Stimulated activated CD4-positive, alpha-beta T cell treated with anti-CD3 and anti-CD28 coated beads, TNF-alpha, amount 100 ng/mL, for 4 hours (primary cell): ENCODE results near the gene S100A2.
"Not testable (repeated sequence)": the region's sequence is repeated elsewhere in the genome, so short reads cannot be mapped to it uniquely, and the experiment has no call there.

Experiments used
- DNase-seq, 3 experiments: peaks; one replicate each; pipeline ENCODE4 v3.0.0-alpha.2; 2020; ENCODE audit warnings: low read depth in 3 of 3

S100A2 gene

DNA sequence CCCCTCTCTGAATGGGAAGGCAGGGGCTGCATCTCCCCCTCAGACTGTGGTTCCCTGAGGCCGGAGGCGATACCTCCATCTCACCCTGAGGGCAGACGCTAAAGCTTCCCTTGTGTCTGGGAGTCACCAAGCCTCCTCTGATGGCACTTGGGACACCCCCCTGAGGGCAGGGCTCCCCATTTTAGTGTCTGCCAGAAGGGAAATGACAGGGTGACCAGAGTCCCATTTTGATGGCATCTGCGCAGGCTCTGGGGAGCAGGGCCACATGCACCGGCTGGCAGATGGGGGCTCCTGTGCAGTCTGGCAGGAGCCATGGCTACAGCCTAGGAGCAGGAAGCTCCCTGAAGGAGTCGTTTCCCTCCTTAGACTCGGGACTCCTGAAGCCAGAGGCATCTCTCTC lies 1.7 kb downstream of the S100A2 start:
- DNase-seq: no peak

DNA sequence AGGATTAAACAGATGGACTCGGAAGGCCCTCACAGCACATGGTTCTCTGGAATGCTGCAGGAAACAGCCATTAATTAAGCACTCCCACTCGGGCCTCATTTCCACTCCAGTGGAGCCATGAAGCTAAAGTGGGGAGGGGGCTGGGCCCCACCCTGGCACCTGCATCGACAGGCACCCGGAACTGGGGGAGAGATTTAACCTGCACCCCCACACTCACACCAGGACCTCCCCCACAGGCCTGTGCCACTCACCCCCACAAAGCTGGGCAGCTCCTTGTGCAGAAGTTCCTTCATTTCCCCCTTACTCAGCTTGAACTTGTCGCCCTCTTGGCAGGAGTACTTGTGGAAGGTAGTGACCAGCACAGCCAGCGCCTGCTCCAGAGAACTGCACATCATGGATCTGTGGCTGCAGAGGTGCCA lies 2.2 kb downstream of the S100A2 start:
- no peak for DNase-seq

DNA sequence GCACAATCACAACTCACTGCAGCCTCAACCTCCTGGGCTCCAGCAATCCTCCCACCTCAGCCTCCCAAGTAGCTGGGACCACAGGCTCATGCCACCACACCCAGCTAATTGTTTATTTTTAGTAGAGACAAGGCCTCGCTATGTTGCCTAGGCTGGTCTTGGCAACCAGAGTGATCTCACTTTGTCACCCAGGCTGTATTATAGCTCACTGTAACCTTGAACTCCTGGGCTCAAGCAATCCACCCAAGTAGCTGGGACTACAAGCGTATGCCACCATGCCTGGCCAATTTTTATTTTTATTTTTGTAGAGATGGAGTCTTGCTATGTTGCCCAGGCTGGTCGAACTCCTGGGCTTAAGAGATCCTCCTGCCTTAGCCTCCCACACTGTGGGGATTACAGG lies 3.6 kb downstream of the S100A2 start:
- not testable (repeated sequence) for DNase-seq

DNA sequence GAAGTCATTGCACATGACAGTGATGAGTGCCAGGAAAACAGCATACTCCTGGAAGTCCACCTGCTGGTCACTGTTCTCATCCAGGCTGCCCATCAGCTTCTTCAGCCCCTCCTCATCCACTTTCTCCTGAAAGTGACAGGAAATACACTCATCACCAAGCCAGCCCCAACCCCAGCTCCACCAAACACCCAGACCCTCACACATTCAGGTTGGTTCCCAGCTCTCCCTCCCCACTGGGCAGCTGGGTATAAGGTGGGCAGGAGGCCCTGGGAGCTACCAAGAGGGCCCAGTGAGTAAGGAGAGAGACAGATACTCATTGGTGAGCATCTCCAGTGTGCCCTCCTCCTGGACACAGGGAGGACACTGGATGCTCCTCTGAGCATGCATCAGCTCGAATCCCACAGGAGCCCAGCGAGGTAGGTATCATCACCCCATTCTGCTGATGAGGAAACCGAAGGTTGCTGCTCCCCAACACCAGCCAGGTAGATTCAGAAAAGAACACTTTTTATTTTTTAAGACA lies 4.1 kb downstream of the S100A2 start:
- no peak for DNase-seq

DNA sequence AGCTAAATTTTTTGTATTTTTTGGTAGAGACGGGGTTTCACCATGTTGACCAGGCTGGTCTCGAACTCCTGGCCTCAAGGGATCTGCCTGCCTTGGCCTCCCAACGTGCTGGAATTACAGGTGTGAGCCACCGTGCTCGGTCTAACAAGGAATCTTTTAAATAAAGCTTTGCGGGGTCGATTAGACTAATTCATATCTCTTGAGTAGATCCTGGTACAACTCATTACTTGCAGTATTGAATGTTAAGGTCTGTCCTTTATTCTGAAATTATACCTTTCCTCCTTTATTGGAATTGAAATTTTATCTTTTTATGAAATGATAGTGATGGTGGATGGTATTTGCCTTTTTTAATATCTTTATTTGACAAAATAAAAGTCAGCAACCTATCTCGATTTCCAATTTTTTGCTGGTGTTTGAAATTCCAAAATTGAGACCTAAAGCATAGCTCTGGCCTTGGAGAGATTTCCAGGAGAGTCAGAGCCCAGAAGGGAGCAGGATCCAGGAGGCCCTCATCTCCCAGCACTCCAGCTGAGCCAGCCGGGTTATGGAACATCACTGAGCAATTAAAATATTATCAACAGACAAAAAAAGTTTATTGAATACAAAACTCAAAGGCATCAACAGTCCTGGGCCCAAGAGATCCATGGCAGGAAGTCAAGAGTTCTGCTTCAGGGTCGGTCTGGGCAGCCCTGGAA lies 4.7 kb downstream of the S100A2 start:
- DNase-seq: no peak

DNA sequence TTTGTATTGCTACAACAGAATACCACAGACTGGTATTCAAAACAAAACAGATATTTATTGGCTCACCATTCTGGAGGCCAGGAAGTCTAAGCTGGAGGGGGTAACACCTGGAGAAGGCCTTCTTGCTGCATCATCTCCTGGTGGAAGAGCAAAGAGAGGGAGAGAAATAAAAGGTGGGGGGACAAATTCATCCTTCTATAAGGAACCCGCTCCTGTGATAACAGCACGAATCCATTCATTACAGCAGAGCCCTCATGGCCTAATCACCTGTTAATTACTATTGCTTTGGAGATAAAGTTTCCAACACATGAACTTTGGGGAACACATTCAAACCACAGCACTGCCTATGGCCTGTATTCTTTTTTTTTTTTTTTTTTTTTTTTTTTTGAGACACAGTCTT lies 5.4 kb downstream of the S100A2 start:
- DNase-seq: no peak

DNA sequence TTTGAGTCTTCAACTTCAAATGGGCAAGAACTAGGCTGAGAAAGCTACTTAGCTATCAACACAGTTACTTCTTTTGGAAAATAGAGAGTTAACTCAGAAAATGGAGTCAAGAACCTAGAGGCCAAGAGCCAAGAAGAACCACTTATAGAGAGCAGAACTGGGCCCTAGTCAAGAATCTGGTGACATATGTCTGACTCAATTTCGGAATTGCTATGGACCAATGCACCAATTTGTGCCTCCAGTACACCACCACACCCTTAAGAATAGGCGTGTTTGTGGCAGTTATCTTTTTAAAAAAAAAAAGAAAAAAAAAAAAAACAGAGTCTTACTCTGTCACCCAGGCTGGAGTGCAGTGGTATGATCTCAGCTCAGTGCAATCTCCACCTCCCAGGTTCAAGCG lies 7.8 kb downstream of the S100A2 start:
- DNase-seq: no peak

DNA sequence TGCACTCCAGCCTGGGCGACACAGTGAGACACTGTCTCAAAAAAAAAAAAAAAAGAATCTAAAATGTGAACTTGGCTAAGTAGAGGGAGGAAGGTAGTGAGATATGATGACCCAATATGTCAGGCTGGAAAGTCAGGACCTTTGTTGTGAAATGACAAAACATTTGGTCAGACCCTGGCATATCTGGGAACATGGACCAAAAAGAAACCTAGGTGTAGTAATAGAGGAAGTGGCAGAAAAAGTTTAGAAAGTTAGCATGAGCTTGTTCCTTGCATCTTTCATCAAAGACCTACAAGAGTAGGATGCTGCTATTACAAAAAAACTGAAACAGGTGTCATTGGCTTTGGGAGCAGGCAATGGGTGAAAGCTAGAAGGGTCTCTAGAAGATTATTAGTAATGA lies 9.3 kb downstream of the S100A2 start:
- no peak for DNase-seq

DNA sequence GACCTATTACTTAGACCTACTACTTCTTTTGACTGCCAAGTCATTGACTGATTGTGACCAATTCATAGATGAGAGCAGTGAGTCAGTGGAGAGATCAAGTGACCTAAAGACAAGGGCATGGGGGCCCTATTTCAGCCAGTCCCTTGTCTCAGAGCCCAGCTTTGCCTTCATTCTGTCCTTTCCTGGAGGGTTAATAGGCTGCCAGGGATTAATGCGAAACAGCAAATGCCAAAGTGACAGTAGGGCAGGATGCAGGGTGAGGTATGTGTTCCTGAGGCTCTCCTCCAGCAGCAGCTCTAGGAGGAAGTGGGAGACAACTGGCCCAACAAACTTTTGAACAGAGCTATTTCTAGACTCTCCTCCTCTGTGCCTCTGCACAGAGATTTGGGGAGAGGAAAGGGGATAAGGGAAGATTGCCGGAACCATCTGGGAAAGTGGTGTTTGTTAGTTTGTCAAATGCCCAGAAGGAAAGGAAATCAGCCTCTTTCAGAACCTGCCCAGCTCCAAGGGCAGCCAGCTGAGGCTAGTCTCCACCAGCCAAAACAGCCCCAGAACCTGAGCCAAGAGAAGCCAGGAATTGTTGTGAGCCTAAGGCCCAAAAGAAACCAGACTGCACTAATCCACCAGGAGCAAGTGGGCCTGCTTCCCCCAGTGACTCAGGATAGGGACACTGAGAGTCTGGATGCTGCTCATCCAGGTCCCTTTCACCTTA lies 11.7 kb downstream of the S100A2 start:
- DNase-seq: no peak

DNA sequence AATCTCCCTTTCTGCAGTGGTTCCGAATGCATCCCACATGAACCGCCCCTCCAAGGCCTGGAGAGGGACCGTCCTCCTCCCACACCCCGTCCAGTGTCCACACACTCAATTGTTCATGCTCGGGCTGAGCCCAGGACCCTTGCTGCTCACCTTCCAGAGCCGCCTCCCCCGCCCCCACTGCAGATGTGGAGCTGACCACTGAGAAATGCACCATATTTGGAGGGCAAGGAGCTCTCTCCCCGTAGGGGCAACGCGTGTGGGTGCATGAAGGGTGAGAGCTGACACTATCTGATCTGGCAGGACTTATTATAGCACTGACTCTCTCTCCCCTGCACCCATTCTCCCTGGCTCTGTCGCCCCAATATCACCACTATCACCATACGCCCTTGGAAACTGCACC lies 12.5 kb downstream of the S100A2 start:
- no peak for DNase-seq

DNA sequence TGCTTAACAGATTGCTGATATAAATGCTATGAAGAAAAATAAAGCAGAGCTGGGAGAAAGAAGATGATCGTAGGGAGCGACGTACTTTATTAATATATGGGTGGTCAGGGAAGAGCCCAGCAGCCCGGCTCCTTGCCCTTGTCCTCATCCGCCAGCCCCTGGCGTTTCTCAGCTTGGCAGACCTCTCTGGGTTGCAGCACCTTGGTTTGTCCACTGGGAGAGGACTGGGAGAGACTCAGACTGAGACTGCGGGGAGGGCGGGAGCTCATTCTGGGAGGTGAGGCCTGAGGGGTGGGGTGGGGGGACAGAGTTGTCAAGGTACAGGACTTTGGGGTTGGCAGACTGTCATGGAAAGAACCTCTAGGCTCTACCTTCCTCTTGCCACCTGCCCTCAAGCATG lies 13.3 kb downstream of the S100A2 start:
- DNase-seq: no peak

DNA sequence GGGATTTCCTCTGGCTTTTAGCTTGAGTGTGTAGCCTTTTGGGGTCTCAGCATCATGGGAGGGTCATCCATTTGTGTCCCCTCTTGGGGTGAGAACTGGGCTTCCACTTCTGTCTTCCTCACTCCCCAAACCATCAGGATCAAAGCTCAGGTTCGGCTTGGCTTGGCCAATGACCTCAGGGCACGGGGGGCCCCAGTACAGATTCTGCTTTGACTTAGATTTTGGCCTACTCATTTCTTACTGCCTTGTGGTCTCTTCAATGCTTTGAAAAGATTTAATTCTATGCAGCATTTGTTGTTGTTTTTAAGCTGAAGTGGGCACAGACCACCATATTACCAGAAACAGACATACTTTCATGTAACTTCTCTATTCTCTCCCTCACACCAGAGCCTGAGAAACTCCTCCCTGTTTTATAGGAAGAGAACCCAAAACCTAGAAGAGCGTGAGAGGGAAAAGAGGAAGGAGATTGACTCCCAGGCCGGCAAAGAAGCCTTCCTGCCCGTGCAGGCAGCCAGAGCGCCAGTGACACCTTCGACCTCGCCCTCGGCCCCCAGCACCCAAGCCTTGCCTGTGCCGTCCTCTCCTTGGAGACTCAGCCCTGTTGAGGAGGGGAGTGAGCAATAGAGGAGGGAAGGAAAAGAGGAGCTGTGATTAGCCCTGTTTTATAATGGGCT lies 14.7 kb downstream of the S100A2 start:
- DNase-seq: no peak

DNA sequence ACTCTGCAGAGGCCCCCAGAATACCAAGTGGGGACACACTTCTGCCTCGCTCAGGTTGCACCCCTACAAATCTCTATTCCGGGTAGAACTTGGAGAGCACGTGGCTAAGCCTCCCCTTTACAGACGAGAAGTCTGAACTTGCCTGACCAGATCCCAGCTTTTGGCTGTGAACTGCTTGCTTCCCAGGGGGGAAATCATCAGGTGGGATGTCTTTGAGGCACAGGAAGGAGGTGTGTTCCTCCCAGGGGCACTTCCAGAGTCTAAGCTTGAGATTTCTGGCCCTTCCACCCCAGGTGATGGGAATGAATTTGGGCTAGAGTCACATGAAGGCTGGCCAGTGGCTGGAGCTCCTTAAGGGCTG lies 15.3 kb downstream of the S100A2 start:
- no peak for DNase-seq

DNA sequence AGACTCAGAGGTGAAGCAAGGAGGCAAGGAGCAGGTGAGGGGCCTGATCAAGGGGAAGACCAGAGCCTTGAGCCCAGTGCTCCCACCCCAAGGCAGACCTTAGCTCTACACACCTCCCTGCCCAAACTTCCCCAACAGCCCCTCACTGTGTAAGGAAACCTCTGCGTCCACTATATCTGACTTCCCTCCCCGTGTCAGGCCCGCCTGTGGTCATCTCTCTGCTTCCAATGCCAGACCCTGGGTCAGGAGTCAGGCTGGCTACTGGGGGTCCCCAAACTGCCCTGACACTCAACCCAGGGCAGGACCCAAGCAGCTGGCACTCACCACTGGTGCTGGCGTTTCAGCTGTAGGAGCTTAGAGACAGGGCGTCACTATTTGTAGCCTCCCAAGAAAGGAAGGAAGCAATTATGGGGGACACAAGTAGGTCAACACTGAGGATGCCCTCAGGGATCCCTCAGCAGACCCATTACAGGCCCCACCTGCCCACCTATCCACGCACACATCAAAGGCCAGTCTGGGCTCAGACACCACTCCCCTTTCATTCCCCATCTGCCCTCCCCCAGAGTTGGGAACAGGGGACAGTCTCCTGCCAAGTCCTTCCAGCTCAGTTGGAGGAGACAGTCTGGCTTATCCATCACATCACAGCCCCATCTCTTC lies 15.8 kb downstream of the S100A2 start:
- no peak for DNase-seq

DNA sequence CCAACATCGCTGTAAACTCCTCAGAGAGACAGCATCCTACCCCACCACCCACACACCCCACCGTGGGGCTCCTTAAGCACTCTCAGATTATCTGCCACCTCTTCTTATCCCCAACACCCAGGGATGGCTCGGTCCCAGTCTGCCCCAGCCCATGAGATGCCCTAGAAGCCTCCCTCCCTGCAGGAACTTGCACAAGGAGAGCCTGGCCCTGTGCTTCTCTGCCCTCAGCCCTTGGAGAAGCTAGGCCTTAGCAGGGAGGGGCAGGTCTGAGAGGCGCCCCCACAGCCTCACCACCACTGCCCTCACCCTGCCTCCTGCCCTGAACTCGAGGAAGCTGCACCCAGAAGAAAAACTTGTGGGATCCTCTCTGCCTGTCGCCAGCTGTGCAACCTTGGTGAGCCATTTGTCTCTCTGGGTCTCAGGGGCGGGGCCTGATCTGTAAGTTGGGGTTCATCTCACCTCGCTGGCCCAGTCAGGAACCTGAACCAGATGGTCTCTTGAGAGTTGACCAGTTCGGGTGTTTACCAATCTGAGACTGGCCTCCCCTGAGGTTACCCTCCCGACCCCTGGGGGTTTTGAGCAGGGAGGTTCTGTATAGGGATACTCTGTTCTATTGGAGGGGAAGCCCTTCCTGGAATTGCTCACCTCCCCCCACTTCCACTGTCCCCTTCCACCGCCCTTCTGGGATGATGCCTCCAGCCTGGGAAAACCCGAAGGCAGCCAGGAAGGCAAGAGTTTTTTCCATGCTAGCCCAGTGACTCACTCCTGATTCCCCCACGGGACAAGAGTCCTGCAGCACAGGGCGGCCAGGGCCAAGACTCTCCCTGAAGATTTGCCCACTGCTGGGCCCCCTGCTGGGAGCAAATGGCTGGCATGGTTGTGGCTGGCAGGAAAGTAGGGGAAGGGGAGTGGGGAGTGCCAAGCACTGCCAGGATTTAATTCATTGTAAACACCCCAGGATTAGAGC lies 16.6 kb downstream of the S100A2 start, which contains the start of gene S100A3:
S100A3 (minus strand) TSS at position 537 of the 967 bp plus-strand sequence. CDS start 773 bp downstream, outside the sequence.
- DNase-seq: no peak

DNA sequence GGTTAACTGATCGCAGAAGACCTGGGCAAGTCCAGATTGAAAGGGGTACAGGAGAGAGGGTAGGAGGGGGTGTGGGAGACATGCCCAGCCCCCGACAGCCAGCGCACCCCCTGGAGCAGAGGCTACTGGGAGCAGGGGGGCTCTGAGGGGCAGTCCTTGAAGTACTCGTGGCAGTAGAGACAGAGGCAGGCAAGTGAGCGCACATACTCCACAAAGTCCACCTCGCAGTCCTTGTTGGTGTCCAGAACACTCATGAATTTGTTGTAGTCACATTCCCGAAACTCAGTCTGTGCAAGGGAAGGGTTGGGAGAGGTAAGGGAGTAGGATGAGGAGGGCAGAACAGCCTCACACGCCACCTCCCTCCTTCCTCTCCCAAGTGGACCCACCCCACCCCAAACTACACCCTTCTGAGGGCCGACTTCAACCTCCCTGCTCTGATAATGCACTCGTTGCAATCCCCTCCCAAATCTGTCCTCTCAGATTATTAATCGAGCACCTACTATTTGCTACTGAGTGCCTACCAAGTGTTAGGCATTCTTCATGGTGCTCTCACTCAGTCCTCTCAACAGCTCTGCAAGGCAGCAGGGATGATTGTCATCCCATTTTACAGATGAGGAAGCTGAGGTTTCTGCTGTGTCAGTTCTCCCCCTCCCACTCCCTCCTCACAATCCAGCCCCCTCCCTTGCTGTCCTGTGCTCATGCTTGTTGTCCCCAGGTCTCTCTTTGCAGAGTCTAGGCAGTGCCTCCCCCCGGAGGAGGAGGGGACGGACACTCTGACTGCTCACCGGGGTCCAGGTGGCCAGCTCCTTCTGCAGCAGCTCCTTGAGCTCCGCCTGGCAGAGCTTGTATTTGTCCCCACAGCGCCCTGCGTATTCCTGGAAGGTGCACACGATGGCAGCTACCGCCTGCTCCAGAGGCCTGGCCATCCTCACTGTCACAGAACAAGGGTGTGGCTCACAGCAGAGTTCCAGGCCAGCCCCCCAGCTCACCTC lies 17.8 kb downstream of the S100A2 start:
- DNase-seq: no peak

DNA sequence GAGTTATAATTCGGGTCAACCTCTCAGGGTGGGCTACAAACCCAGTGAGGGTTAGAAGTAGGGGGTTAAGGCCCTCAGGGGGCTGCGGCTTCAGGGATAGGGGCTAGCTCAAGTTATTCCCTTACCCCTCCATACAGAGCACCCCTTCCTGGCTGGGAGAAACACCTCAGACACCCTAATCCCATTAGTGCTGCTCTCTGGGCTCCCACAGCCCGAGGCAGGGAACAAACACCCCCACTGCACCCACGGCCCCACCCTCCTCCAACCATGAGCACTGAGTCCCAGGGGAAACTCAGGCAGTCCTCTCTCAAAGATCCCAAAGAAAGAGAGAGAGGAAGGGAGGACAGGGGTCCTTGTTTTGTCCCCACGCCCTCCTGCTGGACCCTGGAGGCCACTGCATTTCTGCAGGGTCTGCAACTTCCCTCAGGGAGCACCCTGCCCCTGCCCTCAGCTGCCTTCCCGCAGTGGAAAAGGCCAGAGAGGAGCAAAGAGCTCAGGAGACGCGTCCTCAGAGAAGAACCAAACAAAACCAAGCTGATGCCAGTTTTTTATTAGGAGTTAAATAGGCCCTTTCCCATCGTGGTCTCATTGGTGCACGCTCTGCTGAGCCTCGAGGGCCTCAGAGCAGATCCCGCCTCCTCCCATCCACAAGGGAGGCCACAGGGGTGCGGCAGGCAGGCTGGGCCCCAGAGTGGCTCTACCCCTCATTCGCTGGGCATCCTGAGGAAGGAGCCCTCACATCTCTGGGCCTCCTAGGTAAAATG lies 18.7 kb downstream of the S100A2 start:
- no peak for DNase-seq

DNA sequence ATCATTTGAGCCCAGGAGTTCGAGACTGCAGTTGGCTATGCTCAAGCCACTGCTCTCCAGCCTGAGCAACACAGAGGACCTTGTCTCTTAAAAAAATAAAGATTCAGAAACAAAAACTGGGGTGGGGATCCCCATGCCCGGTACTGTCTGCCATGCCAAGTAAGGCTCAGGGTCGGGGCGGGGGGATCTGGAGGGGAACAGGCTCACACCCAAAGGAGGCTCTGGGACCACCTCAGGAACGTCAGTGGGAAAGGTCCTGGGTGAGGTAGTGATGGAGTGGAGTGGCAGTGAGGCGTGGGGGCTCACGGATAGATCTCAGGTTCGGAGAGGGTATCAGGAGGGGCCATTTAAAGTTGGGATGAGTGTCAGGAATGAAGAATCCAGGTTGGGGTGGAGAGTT lies 19.3 kb downstream of the S100A2 start:
- no peak for DNase-seq
